WTC11 (cell line): Measurements from ENCODE around the gene CLTCL1.

ENCODE experiments used
- ELF4 ChIP-seq: sonication (generic); formaldehyde crosslinking; IDR thresholded peaks from 2 replicates; pipeline ENCODE4 v1.8.1; 2022; ENCODE audit warnings: low read depth, mild to moderate bottlenecking, moderate library complexity, missing genetic modification reagents
- FOXJ3 ChIP-seq: sonication (generic); formaldehyde crosslinking; IDR thresholded peaks from 2 replicates; pipeline ENCODE4 v1.9.0; 2021; ENCODE audit warnings: missing genetic modification reagents, mild to moderate bottlenecking, borderline replicate concordance
- TCF7 ChIP-seq: sonication (generic); formaldehyde crosslinking; IDR thresholded peaks from 2 replicates; pipeline ENCODE4 v1.8.0; 2022; ENCODE audit warnings: mild to moderate bottlenecking, low read depth, missing genetic modification reagents, moderate library complexity
- TEAD4 ChIP-seq: sonication (generic); formaldehyde crosslinking; IDR thresholded peaks from 2 replicates; pipeline ENCODE4 v1.8.0; 2022; ENCODE audit warnings: mild to moderate bottlenecking, missing genetic modification reagents
- ZNF121 ChIP-seq: sonication (generic); formaldehyde crosslinking; IDR thresholded peaks from 2 replicates; pipeline ENCODE4 v1.8.0; 2023; ENCODE audit warnings: missing genetic modification reagents
- TF ChIP-seq, protein P1 (sequence below): fragments of 200-600 bp; IDR thresholded peaks from 2 replicates; pipeline ENCODE4 v1.8.0; 2022; ENCODE audit warnings: antibody characterized with exemption
- TF ChIP-seq, protein P2 (sequence below): sonication (generic); formaldehyde crosslinking; IDR thresholded peaks from 2 replicates; pipeline ENCODE4 v1.8.1; 2023; ENCODE audit warnings: mild to moderate bottlenecking, missing genetic modification reagents, borderline replicate concordance

DNA sequence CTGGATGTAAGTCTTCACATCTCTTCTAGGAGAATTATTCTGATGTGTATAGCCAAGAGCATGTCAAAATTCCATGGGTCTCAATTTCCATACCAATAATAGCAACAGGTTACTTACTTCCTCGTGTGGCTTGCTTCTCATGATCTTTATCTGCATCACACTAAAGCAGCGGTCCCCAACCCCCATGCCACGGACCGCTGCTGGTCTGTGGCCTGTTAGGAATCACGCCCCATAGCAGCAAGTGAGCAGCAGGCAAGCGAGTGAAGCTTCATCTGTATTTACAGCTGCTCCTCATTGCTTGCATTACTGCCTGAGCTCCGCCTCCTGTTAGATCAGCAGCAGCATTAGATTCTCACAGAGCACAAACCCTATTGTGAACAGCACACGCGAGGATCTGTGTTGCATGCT lies 84.1 kb downstream of the CLTCL1 start:
- TF ChIP-seq, protein P1, sequence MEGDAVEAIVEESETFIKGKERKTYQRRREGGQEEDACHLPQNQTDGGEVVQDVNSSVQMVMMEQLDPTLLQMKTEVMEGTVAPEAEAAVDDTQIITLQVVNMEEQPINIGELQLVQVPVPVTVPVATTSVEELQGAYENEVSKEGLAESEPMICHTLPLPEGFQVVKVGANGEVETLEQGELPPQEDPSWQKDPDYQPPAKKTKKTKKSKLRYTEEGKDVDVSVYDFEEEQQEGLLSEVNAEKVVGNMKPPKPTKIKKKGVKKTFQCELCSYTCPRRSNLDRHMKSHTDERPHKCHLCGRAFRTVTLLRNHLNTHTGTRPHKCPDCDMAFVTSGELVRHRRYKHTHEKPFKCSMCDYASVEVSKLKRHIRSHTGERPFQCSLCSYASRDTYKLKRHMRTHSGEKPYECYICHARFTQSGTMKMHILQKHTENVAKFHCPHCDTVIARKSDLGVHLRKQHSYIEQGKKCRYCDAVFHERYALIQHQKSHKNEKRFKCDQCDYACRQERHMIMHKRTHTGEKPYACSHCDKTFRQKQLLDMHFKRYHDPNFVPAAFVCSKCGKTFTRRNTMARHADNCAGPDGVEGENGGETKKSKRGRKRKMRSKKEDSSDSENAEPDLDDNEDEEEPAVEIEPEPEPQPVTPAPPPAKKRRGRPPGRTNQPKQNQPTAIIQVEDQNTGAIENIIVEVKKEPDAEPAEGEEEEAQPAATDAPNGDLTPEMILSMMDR: no peak
- no peak for TF ChIP-seq TEAD4 (CRISPR knock-in tag)
- no peak for TF ChIP-seq TCF7
- no peak for TF ChIP-seq FOXJ3 (CRISPR knock-in tag)
- TF ChIP-seq, protein P2, sequence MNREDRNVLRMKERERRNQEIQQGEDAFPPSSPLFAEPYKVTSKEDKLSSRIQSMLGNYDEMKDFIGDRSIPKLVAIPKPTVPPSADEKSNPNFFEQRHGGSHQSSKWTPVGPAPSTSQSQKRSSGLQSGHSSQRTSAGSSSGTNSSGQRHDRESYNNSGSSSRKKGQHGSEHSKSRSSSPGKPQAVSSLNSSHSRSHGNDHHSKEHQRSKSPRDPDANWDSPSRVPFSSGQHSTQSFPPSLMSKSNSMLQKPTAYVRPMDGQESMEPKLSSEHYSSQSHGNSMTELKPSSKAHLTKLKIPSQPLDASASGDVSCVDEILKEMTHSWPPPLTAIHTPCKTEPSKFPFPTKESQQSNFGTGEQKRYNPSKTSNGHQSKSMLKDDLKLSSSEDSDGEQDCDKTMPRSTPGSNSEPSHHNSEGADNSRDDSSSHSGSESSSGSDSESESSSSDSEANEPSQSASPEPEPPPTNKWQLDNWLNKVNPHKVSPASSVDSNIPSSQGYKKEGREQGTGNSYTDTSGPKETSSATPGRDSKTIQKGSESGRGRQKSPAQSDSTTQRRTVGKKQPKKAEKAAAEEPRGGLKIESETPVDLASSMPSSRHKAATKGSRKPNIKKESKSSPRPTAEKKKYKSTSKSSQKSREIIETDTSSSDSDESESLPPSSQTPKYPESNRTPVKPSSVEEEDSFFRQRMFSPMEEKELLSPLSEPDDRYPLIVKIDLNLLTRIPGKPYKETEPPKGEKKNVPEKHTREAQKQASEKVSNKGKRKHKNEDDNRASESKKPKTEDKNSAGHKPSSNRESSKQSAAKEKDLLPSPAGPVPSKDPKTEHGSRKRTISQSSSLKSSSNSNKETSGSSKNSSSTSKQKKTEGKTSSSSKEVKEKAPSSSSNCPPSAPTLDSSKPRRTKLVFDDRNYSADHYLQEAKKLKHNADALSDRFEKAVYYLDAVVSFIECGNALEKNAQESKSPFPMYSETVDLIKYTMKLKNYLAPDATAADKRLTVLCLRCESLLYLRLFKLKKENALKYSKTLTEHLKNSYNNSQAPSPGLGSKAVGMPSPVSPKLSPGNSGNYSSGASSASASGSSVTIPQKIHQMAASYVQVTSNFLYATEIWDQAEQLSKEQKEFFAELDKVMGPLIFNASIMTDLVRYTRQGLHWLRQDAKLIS (CRISPR knock-in tag): no peak
- no peak for TF ChIP-seq ELF4 (CRISPR knock-in tag)
- no peak for TF ChIP-seq ZNF121 (CRISPR knock-in tag)
